GM19452 (cell line): Measurements from ENCODE around the gene OPRM1.

Experiments
- ATAC-seq: cut with Tn5 transposase; IDR thresholded peaks from one replicate; pipeline ENCODE4 v1.9.1; 2021; ENCODE audit not compliant: unreplicated experiment

The OPRM1 gene

GRCh38 chr6:154202339-154202738 lies 163.3 kb downstream of the OPRM1 start:
- no peak for ATAC-seq

GRCh38 chr6:154202958-154203357 lies 163.9 kb downstream of the OPRM1 start:
- no peak for ATAC-seq

- no peak for ATAC-seq
Measured at GRCh38 chr6:154206141-154206540, 167.1 kb downstream of the OPRM1 start.

- no peak for ATAC-seq
Measured at GRCh38 chr6:154206996-154207395, 168.0 kb downstream of the OPRM1 start.

- no peak for ATAC-seq
Measured at GRCh38 chr6:154209555-154209954, 170.5 kb downstream of the OPRM1 start.

- no peak for ATAC-seq
Measured at GRCh38 chr6:154210678-154211077, 171.6 kb downstream of the OPRM1 start.

GRCh38 chr6:154213782-154214181 lies 174.7 kb downstream of the OPRM1 start:
- ATAC-seq = no peak

GRCh38 chr6:154218301-154218700 lies 179.3 kb downstream of the OPRM1 start:
- ATAC-seq = no peak

- ATAC-seq = no peak
Measured at GRCh38 chr6:154218787-154219186, 179.7 kb downstream of the OPRM1 start.

GRCh38 chr6:154219250-154219649 lies 180.2 kb downstream of the OPRM1 start:
- ATAC-seq = no peak

GRCh38 chr6:154222716-154223115 lies 183.7 kb downstream of the OPRM1 start:
- ATAC-seq = no peak

- ATAC-seq = no peak
Measured at GRCh38 chr6:154223296-154223695, 184.3 kb downstream of the OPRM1 start.

GRCh38 chr6:154226461-154226860 lies 187.4 kb downstream of the OPRM1 start:
- ATAC-seq = no peak

GRCh38 chr6:154227862-154228520 lies 189.0 kb downstream of the OPRM1 start:
- no peak for ATAC-seq

GRCh38 chr6:154228521-154228905 lies 189.5 kb downstream of the OPRM1 start:
- ATAC-seq = no peak

- ATAC-seq = peak; percentile 62
Measured at GRCh38 chr6:154229786-154230185, 190.7 kb downstream of the OPRM1 start.

- ATAC-seq = no peak
Measured at GRCh38 chr6:154230393-154230792, 191.4 kb downstream of the OPRM1 start.

- ATAC-seq = no peak
Measured at GRCh38 chr6:154230910-154231595, 192.0 kb downstream of the OPRM1 start.

GRCh38 chr6:154232013-154232910 lies 193.2 kb downstream of the OPRM1 start:
- ATAC-seq = no peak

GRCh38 chr6:154233383-154233782 lies 194.3 kb downstream of the OPRM1 start:
- ATAC-seq = no peak

GRCh38 chr6:154234019-154234772 lies 195.2 kb downstream of the OPRM1 start:
- peak; percentile 61 for ATAC-seq
